NCI-H345 (cell line): Measurements from ENCODE around the gene ASPG.
A peak's percentile ranks its signal among the peaks of the same experiment; 100 is the strongest.

Experiments used
- DNase-seq: peaks from one replicate; lab custom pipeline; 2025; lab: John Stamatoyannopoulos, UW

The ASPG gene

DNA sequence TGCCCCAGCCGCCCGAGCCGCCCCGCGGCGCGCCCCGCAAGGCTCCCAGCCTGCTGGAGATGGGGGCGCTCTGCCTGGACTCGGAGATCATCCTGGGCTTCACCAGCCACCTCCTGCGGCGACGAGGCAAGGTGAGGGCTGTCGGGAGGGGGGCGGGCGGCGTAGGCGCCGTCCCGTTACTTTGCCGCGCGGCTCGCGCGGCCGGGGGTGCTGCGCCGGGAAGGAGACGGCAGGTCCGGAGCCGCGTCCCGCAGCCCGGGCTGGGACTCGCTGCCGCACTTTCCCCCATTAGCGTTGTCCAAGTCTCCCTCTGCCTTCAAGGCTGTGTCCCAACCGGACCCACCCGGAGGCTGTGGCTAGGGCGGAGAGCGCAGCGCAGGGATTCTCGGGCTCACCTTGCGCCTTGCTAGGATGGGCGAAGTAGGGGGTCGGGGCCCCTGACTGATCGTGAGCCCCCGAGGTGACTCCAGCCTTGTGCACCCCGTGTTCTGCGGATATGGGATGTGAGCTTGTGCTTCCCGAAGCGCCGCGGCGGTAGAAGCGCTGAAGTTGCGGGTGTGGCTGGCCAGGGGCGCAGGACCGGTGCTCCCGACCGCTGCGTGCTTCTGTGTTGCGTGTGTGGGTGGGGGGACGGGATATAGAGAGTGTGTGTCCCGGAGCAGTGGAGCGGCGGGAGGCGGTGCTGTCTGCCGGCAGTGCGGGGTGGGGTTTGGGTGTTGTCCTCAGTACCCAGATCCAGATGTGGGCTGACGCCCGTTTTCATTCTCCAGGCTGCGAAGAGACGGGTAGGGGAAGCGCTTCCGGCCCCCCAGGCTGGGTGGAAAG is 51.2 kb downstream of the ASPG start:
- no peak for DNase-seq

- DNase-seq, result peak; percentile 82
Measured at GRCh38 chr14:104137297-104138097, 52.0 kb downstream of the ASPG start.

GRCh38 chr14:104138098-104138717 is 52.7 kb downstream of the ASPG start, which contains the start of gene KIF26A:
KIF26A (plus strand) TSS chr14:104138587; CDS start chr14:104138723, 136 bp downstream.
- DNase-seq, result peak; percentile 88

DNA sequence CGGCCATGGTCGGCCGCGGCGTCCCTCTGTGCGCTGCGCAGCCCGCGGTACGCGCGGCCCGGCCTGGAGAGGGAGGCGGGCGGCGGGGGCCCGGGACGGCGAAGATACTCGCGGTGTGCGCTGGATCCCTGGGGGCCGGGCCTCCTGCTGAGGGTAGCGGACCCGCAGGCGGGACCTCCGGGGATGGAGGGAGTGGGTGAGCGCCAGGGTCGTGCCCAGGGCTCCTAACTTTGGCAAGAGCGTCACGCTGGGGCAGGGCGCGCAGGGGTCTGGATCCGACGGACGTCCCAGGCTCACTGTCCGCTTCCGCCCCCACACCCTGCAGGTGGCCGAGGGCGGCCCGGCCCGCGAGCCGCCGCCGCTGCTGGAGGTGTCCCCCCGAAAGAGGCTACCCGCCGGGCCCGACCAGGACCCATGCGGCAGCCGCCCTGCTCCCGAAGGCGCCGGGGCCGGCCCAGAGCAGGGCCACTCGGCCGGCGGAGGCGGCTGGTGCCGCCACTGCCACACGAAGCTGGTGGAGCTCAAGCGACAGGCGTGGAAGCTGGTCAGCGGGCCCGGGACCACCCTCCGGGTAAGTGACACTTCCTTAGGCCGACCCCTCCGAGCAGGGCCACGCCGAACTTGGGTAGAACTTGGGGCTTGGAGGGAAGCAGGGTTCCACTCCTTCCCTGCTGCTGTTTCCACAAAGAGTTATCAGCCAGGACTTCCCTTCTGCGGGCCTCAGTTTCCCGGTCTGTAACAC is 53.4 kb downstream of the ASPG start:
- DNase-seq, result no peak

DNA sequence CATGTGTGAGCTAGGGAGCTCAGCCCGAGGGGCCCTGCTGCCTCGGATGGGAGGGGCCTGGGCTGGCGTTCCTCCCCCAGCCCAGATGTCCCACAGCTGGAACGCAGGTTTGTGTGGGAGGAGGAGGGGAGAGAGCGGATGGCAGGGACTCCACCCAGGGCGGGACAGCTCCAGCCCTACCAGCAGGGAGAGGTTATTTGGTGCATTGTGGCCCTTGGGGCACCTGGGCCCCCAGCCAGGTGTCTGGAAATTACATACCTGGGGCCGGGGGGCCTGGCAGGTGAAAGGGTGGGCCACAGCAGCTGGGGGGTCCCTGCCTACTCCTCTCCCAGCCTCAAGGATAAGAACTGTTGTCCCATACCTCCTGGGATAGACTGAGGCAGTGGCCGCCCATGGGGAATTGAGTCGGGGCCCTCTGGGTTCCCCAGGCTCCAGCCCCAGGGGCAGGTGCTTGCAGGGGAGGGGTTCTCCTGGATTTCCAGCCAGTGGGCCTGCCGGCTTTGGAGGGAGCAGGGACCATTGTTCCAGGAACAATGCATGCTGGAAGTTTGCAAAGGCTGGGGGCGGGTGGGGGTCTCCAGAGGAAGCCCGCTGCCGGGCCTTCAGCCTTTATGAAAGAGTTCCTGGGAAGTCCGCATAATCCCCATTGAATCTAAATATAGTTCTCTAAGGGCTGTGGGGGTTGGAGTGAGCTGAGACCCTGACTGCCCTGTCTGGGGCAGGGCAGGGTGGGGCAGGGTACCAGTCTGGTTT is 54.1 kb downstream of the ASPG start:
- DNase-seq, result no peak

DNA sequence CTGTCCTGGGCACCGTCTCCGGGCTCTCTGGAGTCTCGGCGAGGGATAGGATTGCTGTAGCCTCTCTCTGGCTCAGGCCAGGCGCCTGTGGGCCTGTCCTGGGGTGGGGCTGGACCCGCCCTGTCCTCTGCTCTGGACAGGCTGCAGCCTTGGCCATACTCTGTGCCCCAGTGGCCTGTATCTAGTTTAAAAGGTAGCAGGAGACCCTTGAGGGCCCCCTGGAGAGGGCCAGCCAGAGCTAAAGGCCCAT is 54.6 kb downstream of the ASPG start:
- DNase-seq, result no peak

DNA sequence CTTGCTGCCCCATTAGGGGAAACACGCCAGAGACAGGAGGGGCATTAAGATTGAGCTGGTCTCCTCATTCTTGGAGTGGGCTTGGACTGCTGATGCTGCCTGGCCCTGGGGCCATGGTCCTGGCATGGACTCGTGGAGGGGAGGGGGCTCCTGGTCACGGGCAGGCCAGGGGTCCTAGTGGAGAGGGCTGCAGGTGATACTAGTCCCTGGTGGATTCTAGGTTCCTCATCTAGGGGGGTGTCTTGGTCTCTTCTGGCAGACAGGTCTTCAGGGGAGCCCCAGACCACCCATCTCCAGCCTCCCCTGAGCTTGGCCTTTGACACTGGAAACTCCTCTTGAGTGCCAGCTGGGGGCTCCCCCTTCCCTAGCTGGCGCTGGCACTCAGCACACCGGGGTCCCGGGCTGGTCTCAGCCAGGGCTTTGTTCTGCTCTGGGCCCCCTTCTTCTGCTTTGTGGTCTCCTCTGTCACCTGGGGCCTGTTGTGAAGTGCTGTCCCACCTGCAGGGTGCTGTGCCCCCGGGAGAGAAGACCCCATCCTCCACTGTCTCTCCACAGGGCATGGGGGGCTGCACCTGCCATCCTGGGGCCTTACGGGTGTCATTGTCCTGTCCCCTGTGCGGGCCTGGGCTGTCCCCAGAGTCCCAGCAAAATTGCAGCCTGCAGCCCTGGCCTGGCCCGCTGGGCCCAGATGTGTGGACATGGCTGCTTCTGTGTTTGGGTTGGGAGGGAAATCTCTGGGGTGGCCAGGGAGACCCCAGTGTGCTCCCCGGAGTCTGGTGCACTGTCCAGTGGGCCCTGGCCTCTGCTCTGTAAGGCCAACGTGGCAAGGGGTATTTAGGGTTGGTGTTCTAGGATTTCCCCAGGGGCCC is 55.2 kb downstream of the ASPG start:
- DNase-seq, result no peak

- no peak for DNase-seq
Measured at GRCh38 chr14:104141621-104142091, 56.2 kb downstream of the ASPG start.

GRCh38 chr14:104142136-104142945 is 56.8 kb downstream of the ASPG start:
- no peak for DNase-seq

- no peak for DNase-seq
Measured at GRCh38 chr14:104142946-104143470, 57.5 kb downstream of the ASPG start.

- no peak for DNase-seq
Measured at GRCh38 chr14:104143521-104144452, 58.3 kb downstream of the ASPG start.

DNA sequence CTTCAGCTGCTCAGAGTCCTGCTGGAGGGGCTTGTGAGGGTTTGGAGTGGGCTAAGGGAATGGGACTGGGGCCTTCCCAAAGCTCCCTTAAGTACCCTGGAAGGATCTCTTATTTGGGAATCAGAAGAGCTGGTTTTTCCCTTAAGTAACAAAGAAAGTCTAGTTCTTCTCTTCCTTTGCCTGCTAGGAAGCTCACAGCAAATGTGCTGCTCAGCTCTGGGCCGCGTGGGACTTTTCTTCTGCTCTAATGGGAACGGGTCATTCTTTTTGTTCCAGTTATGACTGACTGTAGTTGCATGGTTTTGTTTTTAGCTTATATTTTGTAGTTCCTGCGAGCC is 58.9 kb downstream of the ASPG start:
- no peak for DNase-seq

- no peak for DNase-seq
Measured at GRCh38 chr14:104144911-104145825, 59.7 kb downstream of the ASPG start.

DNA sequence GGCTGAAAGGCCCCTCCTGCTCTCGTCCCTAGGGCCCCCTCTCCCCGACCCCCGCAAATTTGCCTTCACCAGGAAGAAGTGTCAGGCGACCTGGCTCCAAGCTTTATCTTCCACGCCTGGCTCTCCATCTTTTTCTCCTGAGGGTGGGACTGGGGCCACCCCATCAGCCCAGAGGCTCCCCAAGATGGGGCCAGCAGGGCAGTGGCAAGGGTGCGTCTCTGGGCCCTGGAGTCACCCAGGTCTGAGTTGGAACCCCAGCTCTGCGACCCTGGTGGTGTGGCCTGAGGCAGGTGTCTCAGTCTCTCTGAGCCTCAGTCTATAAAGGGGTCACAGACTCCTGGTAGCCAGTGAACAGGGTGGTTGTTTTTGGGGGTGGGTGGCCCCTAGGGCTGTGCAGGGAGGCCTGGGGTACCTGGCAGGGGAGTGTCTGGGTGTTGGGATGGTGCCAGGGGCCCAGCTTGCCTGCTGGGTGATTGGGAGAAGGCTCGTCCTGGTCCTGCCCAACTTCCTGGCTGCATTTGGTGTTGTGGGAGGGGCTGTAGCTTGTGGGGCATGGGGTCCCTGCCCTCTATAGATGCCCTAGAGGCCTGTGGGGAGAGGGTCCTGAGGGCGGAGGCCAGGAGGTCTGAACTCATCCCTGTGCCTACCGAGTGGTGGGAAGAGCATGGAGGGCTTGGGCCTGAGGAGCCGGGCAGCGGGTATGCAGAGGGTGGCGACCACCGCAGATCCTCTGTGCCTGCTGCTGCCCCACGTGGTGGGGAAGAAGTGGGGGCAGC is 60.5 kb downstream of the ASPG start:
- DNase-seq, result no peak

GRCh38 chr14:104146651-104147345 is 61.3 kb downstream of the ASPG start:
- no peak for DNase-seq
